RWPE1 (cell line): ENCODE data around the gene MAST2.

Experiments
- CTCF ChIA-PET: fragments of 350-600 bp; sonication (Branson Sonifier 250); formaldehyde crosslinking; extraction: SDS; loops from one replicate; lab custom pipeline; 2021; lab: Yijun Ruan, JAX
- POLR2A ChIA-PET: fragments of 400-600 bp; formaldehyde crosslinking; extraction: SDS; loops from one replicate; lab custom pipeline; 2020; ENCODE audit warnings: antibody characterized with exemption; ENCODE audit not compliant: low non-redundant PET; lab: Yijun Ruan, JAX
- DNase-seq: peaks from one replicate; pipeline ENCODE4 v3.0.0; 2012; ENCODE audit warnings: low spot score
- H3K27ac ChIP-seq: fragments of 450-650 bp; 2 replicates; pipeline ENCODE4 v1.5.1; 2017
- CTCF ChIP-seq: fragments of 450-650 bp; conservative IDR thresholded peaks from 2 replicates; pipeline ENCODE4 v1.5.1; 2017; ENCODE audit warnings: low read depth, mild to moderate bottlenecking

The MAST2 gene

GRCh38 chr1:46001081-46001785, 197.8 kb downstream of the MAST2 start:
- ChIA-PET CTCF (no interaction called here), POLR2A (no interaction called here)
- no peak for TF ChIP-seq CTCF
- no peak overlapping the region for H3K27ac ChIP-seq
- DNase-seq = no peak

GRCh38 chr1:46002551-46003150, 199.2 kb downstream of the MAST2 start:
- TF ChIP-seq CTCF = no peak
- no peak for DNase-seq
- H3K27ac ChIP-seq = no peak overlapping the region
- POLR2A ChIA-PET = no interaction called here
- CTCF ChIA-PET = no interaction called here

- H3K27ac ChIP-seq = no peak overlapping the region
- ChIA-PET CTCF (no interaction called here), POLR2A (no interaction called here)
- TF ChIP-seq CTCF = no peak
- DNase-seq = no peak
Observed at GRCh38 chr1:46003315-46003714, 199.9 kb downstream of the MAST2 start.

GRCh38 chr1:46004492-46004891, 201.1 kb downstream of the MAST2 start:
- no peak overlapping the region for H3K27ac ChIP-seq
- TF ChIP-seq CTCF = no peak
- CTCF ChIA-PET = interaction anchor here (0.5 to 0.7 kb wide), 2 partner anchors 9 to 319 kb away, joined by 4 read pairs; no protein-coding TSS in a partner anchor
- POLR2A ChIA-PET = no interaction called here
- DNase-seq = no peak

GRCh38 chr1:46005594-46005993, 202.2 kb downstream of the MAST2 start:
- no peak for DNase-seq
- H3K27ac ChIP-seq = no peak overlapping the region
- no peak for TF ChIP-seq CTCF
- ChIA-PET POLR2A (no interaction called here), CTCF (interaction anchor here (0.7 kb wide), 1 partner anchor 10 kb away, joined by 3 read pairs; no protein-coding TSS in a partner anchor)

GRCh38 chr1:46008585-46008984, 205.2 kb downstream of the MAST2 start:
- DNase-seq = peak; percentile 37
- CTCF ChIA-PET = no interaction called here
- POLR2A ChIA-PET = no interaction called here
- H3K27ac ChIP-seq = no peak overlapping the region
- no peak for TF ChIP-seq CTCF
